Measurements from ENCODE around the gene LSM14B.

Gene LSM14B

DNA sequence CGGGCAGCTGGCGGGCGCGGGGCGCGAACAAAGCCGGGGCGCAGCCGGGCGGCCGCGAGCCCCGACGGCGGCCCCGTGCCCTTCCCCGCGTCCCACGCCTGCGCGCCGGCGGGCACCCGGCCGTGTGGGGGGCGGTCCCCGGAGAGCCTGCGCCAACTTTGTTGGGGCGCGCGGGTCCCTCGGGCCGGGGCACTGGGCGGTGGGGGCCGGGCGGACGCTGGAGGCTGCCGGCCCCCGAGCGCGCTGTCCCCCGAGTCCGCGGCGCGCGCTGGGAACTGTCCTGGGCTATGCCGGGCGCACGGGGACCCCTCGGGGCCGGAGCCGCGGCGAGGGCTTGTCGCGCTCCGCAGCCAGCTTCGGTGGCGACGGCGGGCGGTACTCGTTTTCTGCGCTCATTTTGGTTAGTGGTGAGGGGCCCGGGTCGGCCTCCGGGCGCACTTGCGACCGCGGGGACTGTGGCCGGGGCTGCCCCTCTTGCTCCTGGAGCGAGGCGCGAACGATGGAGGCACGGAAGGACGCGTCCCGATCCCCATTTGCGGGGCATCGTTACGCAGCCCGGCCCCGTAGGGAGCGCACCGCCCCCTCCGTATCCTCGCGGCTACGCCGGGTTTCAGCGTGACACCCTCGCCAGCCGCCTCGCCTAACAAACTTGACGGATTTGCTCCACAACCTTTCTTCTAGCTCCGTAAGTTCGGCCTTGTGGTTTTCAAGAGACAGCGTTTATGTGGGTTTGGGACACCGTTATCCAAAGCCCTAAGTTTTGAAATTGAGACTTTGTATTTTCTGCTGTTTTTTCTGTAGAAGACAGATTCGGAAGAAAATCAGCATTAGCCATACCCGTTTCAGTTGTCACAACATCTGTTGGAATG, 21.9 kb downstream of the LSM14B start:
- H3K9me3 ChIP-seq (ENCODE audit: insufficient read depth, low read length, severe bottlenecking): no peaks in the 10 kb centered on the region
- peak overlapping the region; percentile 90 for H3K9ac ChIP-seq (ENCODE audit: low read depth, low read length)
- H3K4me2 ChIP-seq (ENCODE audit: insufficient read depth, low read length): peak overlapping the region; percentile 80
- DNase-seq (peak; percentile 73), ATAC-seq (ENCODE audit: insufficient read depth, low read depth) (peak; percentile 62)
- peak overlapping the region; percentile 34 to 83 for H3K4me3 ChIP-seq (ENCODE audit: low read depth in 1 of 2, low read length in 2 of 2)
- H4K20me1 ChIP-seq (ENCODE audit: insufficient read depth, low read length): peaks cover 82% of the 10 kb centered on the region
- no peaks in the 10 kb centered on the region for H3K27me3 ChIP-seq (ENCODE audit: insufficient read depth, low read length, poor library complexity)
- H2AFZ ChIP-seq (ENCODE audit: low read depth, low read length): peak overlapping the region; percentile 95
- peaks cover 95% of the 10 kb centered on the region for H3K79me2 ChIP-seq (ENCODE audit: insufficient read depth, low read length)
- peak overlapping the region; percentile 6; the same call in 1 of the 2 replicates for H3K27ac ChIP-seq (ENCODE audit: low read length)
- TF ChIP-seq, protein P1, sequence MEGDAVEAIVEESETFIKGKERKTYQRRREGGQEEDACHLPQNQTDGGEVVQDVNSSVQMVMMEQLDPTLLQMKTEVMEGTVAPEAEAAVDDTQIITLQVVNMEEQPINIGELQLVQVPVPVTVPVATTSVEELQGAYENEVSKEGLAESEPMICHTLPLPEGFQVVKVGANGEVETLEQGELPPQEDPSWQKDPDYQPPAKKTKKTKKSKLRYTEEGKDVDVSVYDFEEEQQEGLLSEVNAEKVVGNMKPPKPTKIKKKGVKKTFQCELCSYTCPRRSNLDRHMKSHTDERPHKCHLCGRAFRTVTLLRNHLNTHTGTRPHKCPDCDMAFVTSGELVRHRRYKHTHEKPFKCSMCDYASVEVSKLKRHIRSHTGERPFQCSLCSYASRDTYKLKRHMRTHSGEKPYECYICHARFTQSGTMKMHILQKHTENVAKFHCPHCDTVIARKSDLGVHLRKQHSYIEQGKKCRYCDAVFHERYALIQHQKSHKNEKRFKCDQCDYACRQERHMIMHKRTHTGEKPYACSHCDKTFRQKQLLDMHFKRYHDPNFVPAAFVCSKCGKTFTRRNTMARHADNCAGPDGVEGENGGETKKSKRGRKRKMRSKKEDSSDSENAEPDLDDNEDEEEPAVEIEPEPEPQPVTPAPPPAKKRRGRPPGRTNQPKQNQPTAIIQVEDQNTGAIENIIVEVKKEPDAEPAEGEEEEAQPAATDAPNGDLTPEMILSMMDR (IDR thresholded peaks at IDR 0.05; ENCODE audit: borderline replicate concordance, extremely low read depth, low read length, poor library complexity, severe bottlenecking): no peak
- TF ChIP-seq EZH2 (IDR thresholded peaks at IDR 0.05; ENCODE audit: borderline replicate concordance, low read depth, low read length, severe bottlenecking): no peak
- H3K36me3 ChIP-seq (ENCODE audit: insufficient read depth, low read length): peaks cover 46% of the 10 kb centered on the region
- peaks cover 53% of the 10 kb centered on the region for H3K4me1 ChIP-seq (ENCODE audit: insufficient read depth, low read length)

GRCh38 chr20:62145688-62146018, 23.4 kb downstream of the LSM14B start:
- no peak overlapping the region for H3K27ac ChIP-seq (ENCODE audit: low read length)
- peaks cover 95% of the 10 kb centered on the region for H3K79me2 ChIP-seq (ENCODE audit: insufficient read depth, low read length)
- no peaks in the 10 kb centered on the region for H3K9me3 ChIP-seq (ENCODE audit: insufficient read depth, low read length, severe bottlenecking)
- no peak for ATAC-seq (ENCODE audit: insufficient read depth, low read depth)
- H3K9ac ChIP-seq (ENCODE audit: low read depth, low read length): peak overlapping the region; percentile 90
- no peak overlapping the region for H2AFZ ChIP-seq (ENCODE audit: low read depth, low read length)
- no peak for DNase-seq
- H3K4me2 ChIP-seq (ENCODE audit: insufficient read depth, low read length): peak overlapping the region; percentile 80
- peak overlapping the region in 1 of 2 experiments; percentile 83; a peak in 1 of 4 replicates for H3K4me3 ChIP-seq (ENCODE audit: low read depth in 1 of 2, low read length in 2 of 2)
- H3K4me1 ChIP-seq (ENCODE audit: insufficient read depth, low read length): peaks cover 41% of the 10 kb centered on the region
- no peak for TF ChIP-seq EZH2 (IDR thresholded peaks at IDR 0.05; ENCODE audit: borderline replicate concordance, low read depth, low read length, severe bottlenecking)
- TF ChIP-seq, protein P1 (IDR thresholded peaks at IDR 0.05; ENCODE audit: borderline replicate concordance, extremely low read depth, low read length, poor library complexity, severe bottlenecking): no peak
- peaks cover 81% of the 10 kb centered on the region for H4K20me1 ChIP-seq (ENCODE audit: insufficient read depth, low read length)
- peaks cover 31% of the 10 kb centered on the region for H3K36me3 ChIP-seq (ENCODE audit: insufficient read depth, low read length)
- no peaks in the 10 kb centered on the region for H3K27me3 ChIP-seq (ENCODE audit: insufficient read depth, low read length, poor library complexity)

DNA sequence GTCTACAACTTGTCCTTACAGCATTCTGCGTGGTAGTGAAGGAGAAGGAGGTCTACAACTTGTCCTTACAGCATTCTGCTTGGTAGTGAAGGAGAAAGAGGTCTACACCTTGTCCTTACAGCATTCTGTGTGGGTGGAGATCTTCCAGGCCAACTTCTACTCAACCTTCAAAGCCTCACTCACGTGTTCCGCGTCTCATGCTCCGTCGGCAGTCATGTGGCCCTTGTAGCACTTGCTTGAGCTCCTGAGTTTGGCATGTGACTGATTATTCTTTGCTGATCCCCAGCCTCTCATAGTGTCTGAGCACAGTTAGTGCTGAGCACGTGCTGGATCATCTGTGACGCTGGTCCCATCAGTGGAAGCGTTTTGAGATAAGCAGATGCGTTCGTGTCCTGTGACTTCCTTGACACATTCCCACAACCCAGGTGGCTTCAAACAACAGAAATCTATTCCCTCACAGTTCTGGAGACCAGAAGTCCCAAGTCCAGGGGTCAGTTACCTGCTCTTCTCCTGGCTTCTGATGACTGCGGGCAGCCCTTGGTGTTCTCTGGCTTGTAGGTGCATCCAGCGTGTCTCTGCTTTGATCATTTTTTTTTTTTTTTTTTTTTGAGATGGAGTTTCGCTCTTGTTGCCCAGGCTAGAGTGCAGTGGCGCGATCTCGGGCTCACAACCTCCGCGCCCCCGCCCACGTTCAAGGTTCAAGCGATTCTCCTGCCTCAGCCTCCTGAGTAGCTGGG, 23.9 kb downstream of the LSM14B start:
- Histone ChIP-seq H3K9me3 (ENCODE audit: insufficient read depth, low read length, severe bottlenecking) (no peaks in the 10 kb centered on the region), H3K79me2 (ENCODE audit: insufficient read depth, low read length) (peaks cover 95% of the 10 kb centered on the region), H4K20me1 (ENCODE audit: insufficient read depth, low read length) (peaks cover 81% of the 10 kb centered on the region), H3K4me1 (ENCODE audit: insufficient read depth, low read length) (peaks cover 36% of the 10 kb centered on the region), H3K27ac (ENCODE audit: low read length) (no peak overlapping the region), H3K4me3 (ENCODE audit: low read depth in 1 of 2, low read length in 2 of 2) (peak overlapping the region in 1 of 2 experiments; percentile 83; a peak in 1 of 4 replicates), H3K4me2 (ENCODE audit: insufficient read depth, low read length) (peak overlapping the region; percentile 80; the same call in 1 of the 2 replicates), H2AFZ (ENCODE audit: low read depth, low read length) (no peak overlapping the region), H3K27me3 (ENCODE audit: insufficient read depth, low read length, poor library complexity) (no peaks in the 10 kb centered on the region), H3K36me3 (ENCODE audit: insufficient read depth, low read length) (peaks cover 28% of the 10 kb centered on the region), H3K9ac (ENCODE audit: low read depth, low read length) (no peak overlapping the region)
- no peak for TF ChIP-seq EZH2 (IDR thresholded peaks at IDR 0.05; ENCODE audit: borderline replicate concordance, low read depth, low read length, severe bottlenecking)
- TF ChIP-seq, protein P1 (IDR thresholded peaks at IDR 0.05; ENCODE audit: borderline replicate concordance, extremely low read depth, low read length, poor library complexity, severe bottlenecking): no peak
- ATAC-seq (ENCODE audit: insufficient read depth, low read depth): no peak
- no peak for DNase-seq
